Activated naive CD8-positive, alpha-beta T cell treated with anti-CD3 and anti-CD28 coated beads, Interleukin-2, amount 50 U/mL, for 24 hours (primary cell): Measurements from ENCODE around the gene AVL9.
"Not testable (repeated sequence)": the region's sequence is repeated elsewhere in the genome, so short reads cannot be mapped to it uniquely, and the experiment has no call there.

Experiments
- ATAC-seq: fragments of 150-1000 bp; cut with Tn5 transposase; one replicate; pipeline ENCODE4 v1.10.0; 2021
- DNase-seq: peaks from one replicate; pipeline ENCODE4 v3.0.0; 2021
- H3K27ac Mint-ChIP-seq: one replicate; pipeline ENCODE4 v1.8.0; 2021; ENCODE audit warnings: mild to moderate bottlenecking, mixed read lengths
- H3K27me3 Mint-ChIP-seq: one replicate; pipeline ENCODE4 v1.8.0; 2021; ENCODE audit warnings: mixed read lengths
- H3K36me3 Mint-ChIP-seq: one replicate; pipeline ENCODE4 v1.8.0; 2021; ENCODE audit warnings: low read depth, mixed read lengths
- H3K4me1 Mint-ChIP-seq: one replicate; pipeline ENCODE4 v1.8.0; 2021; ENCODE audit warnings: mixed read lengths
- H3K4me3 Mint-ChIP-seq: one replicate; pipeline ENCODE4 v1.8.0; 2021; ENCODE audit warnings: mild to moderate bottlenecking, moderate library complexity, mixed read lengths
- H3K9me3 Mint-ChIP-seq: one replicate; pipeline ENCODE4 v1.8.0; 2021; ENCODE audit warnings: mixed read lengths

The AVL9 gene

DNA sequence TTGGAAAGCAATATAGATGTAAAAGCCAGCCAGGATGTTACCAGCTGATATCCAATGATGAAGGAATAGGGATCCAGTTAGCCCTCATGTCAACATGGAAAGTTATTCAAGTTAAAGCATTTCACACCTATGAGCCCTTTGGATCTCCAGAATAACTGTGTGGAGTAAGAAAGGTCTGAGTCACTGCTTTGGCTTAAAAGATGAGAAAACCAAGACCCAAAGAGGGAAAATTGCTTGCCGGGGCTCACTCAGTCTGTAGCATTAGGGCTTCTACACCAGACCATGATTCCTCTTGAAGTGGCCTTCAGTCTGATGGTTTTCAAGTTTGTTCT, 17.7 kb upstream of the AVL9 start:
- Mint-ChIP-seq H3K4me3 (no peak overlapping the region), H3K4me1 (no peaks in the 10 kb centered on the region), H3K36me3 (no peaks in the 10 kb centered on the region), H3K9me3 (no peaks in the 10 kb centered on the region), H3K27ac (no peak overlapping the region), H3K27me3 (no peaks in the 10 kb centered on the region)
- ATAC-seq: no peak
- DNase-seq: no peak

- H3K4me3 Mint-ChIP-seq: no peak overlapping the region
- no peaks in the 10 kb centered on the region for H3K27me3 Mint-ChIP-seq
- no peaks in the 10 kb centered on the region for H3K9me3 Mint-ChIP-seq
- ATAC-seq (no peak), DNase-seq (no peak)
- no peaks in the 10 kb centered on the region for H3K36me3 Mint-ChIP-seq
- H3K27ac Mint-ChIP-seq: no peak overlapping the region
- H3K4me1 Mint-ChIP-seq: no peaks in the 10 kb centered on the region
These were observed 15.6 kb upstream of the AVL9 start for GRCh38 chr7:32479574-32480200.

DNA sequence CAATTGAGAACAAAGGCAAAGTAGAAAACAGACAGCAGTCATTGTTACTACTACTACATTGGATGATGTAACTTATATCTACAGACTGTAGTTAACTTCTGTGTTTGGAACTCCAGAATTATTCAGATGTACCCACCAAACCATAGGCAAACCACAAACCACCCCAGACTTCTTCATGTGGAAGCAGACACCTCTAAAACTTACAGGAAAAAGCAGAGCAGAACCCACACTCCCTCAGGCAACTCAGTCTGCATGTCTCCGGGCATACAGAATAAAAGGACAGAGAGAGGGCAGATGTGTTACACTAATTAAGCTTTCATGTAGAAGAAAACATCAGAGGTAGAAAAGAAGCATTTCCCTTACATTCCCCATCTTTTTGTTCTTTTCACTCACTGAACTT, 14.1 kb upstream of the AVL9 start:
- ATAC-seq: no peak
- peaks cover 7% of the 10 kb centered on the region for H3K36me3 Mint-ChIP-seq

GRCh38 chr7:32481921-32482320, 13.4 kb upstream of the AVL9 start:
- no peaks in the 10 kb centered on the region for H3K9me3 Mint-ChIP-seq
- ATAC-seq (no peak), DNase-seq (no peak)
- H3K4me1 Mint-ChIP-seq: no peaks in the 10 kb centered on the region
- H3K4me3 Mint-ChIP-seq: no peak overlapping the region
- no peak overlapping the region for H3K27ac Mint-ChIP-seq
- no peaks in the 10 kb centered on the region for H3K27me3 Mint-ChIP-seq
- H3K36me3 Mint-ChIP-seq: peaks cover 10% of the 10 kb centered on the region

More for the DNA sequence above, 14.1 kb upstream of the AVL9 start:
- H3K4me1 Mint-ChIP-seq: no peaks in the 10 kb centered on the region
- DNase-seq: no peak
- H3K27me3 Mint-ChIP-seq: no peaks in the 10 kb centered on the region
- H3K4me3 Mint-ChIP-seq: no peak overlapping the region
- no peak overlapping the region for H3K27ac Mint-ChIP-seq
- no peaks in the 10 kb centered on the region for H3K9me3 Mint-ChIP-seq

DNA sequence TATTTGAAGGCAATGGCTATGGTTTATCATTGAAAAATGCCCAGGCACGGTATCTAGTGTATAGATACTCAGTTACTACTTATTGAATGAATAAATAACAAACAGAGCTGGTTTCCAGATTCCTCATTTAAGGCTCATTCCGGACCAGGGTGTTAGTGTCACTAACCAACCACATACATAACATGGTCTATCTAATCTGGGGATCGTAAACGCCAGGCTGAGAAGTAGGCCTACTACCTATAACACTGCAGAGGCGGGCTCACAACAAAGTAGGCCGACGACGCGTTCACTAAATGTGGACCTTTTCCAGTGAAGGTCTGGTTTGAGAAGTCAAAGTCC, 5.5 kb upstream of the AVL9 start:
- peaks cover 25% of the 10 kb centered on the region for H3K36me3 Mint-ChIP-seq
- H3K27me3 Mint-ChIP-seq: no peaks in the 10 kb centered on the region
- no peaks in the 10 kb centered on the region for H3K9me3 Mint-ChIP-seq
- peak overlapping the region; percentile 88 for H3K27ac Mint-ChIP-seq
- peaks cover 29% of the 10 kb centered on the region for H3K4me1 Mint-ChIP-seq
- peak; percentile 25 for ATAC-seq
- DNase-seq: no peak
- peak overlapping the region; percentile 86 for H3K4me3 Mint-ChIP-seq

DNA sequence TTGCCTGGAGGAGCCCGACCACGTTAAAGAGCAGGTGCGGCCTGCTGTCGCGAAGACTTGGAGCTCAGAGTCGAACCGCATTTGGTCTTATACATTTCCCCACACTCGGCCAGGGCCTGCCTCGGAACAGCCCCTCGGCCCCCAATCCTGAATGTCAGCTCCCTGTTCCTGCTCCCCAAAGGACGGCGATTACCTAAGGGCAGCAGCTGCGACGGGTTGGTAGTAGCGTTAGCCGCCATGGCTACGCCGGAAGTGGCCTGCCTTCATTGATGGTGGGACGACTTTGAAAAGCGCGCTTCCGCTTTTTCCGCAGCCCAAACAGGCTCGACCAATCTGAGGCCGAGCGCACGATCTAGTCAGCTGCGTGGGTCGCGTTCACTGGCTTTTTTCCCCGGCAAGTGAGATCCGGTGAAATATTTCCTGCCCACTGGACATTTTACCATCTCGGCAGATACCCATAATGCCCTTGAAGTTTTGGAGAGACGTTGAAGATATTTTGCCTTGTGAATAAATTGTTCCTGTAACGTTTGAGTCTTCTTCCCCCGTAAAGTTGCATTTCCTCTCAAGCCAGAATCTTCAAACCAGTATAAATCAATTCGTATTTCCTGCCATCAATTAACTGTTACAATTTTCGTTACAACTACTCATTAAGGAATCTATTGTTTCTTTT, 5.0 kb upstream of the AVL9 start, which contains the start of gene LSM5:
Gene LSM5, minus strand, starts transcription at position 254 of the 670 bp plus-strand sequence. Its CDS starts 15 bp downstream, at position 239.
- peak; percentile 82 for ATAC-seq
- DNase-seq: peak; percentile 87
- Mint-ChIP-seq H3K9me3 (no peaks in the 10 kb centered on the region), H3K4me3 (peak within 1 kb of the TSS; percentile 86), H3K36me3 (peaks cover 24% of the 10 kb centered on the region), H3K4me1 (peaks cover 31% of the 10 kb centered on the region), H3K27ac (peak within 1 kb of the TSS; percentile 88), H3K27me3 (no peaks in the 10 kb centered on the region)

GRCh38 chr7:32494946-32495297, 367 bp upstream of the AVL9 start:
- H3K27me3 Mint-ChIP-seq: no peaks in the 10 kb centered on the region
- ATAC-seq (no peak), DNase-seq (no peak)
- H3K9me3 Mint-ChIP-seq: no peaks in the 10 kb centered on the region
- H3K4me1 Mint-ChIP-seq: peaks cover 50% of the 10 kb centered on the region
- H3K36me3 Mint-ChIP-seq: peaks cover 23% of the 10 kb centered on the region
- peak overlapping the region; percentile 97 for H3K4me3 Mint-ChIP-seq
- peak overlapping the region; percentile 98 for H3K27ac Mint-ChIP-seq

GRCh38 chr7:32496052-32496813, 944 bp downstream of the AVL9 start:
- Mint-ChIP-seq H3K27ac (peak overlapping the region; percentile 95), H3K4me3 (peak overlapping the region; percentile 97), H3K36me3 (peaks cover 32% of the 10 kb centered on the region), H3K4me1 (peaks cover 57% of the 10 kb centered on the region), H3K27me3 (no peaks in the 10 kb centered on the region), H3K9me3 (no peaks in the 10 kb centered on the region)
- DNase-seq (no peak), ATAC-seq (peak; percentile 1)

GRCh38 chr7:32499755-32500154, 4.5 kb downstream of the AVL9 start:
- H3K27me3 Mint-ChIP-seq, ATAC-seq, H3K9me3 Mint-ChIP-seq, DNase-seq: not testable (repeated sequence)
- Mint-ChIP-seq H3K4me1 (peaks cover 80% of the 10 kb centered on the region), H3K27ac (peak overlapping the region; percentile 99), H3K36me3 (peaks cover 37% of the 10 kb centered on the region), H3K4me3 (peak overlapping the region; percentile 61)

- peak overlapping the region; percentile 99 for H3K27ac Mint-ChIP-seq
- H3K4me1 Mint-ChIP-seq: peaks cover 79% of the 10 kb centered on the region
- H3K36me3 Mint-ChIP-seq: peaks cover 37% of the 10 kb centered on the region
- ATAC-seq, H3K27me3 Mint-ChIP-seq, H3K9me3 Mint-ChIP-seq, DNase-seq: not testable (repeated sequence)
- H3K4me3 Mint-ChIP-seq: peak overlapping the region; percentile 61
These were observed 4.9 kb downstream of the AVL9 start for GRCh38 chr7:32500216-32500615.

GRCh38 chr7:32500922-32501341, 5.6 kb downstream of the AVL9 start:
- H3K27ac Mint-ChIP-seq: peak overlapping the region; percentile 99
- H3K27me3 Mint-ChIP-seq: no peaks in the 10 kb centered on the region
- ATAC-seq (no peak), DNase-seq (no peak)
- peaks cover 83% of the 10 kb centered on the region for H3K4me1 Mint-ChIP-seq
- no peaks in the 10 kb centered on the region for H3K9me3 Mint-ChIP-seq
- peaks cover 37% of the 10 kb centered on the region for H3K36me3 Mint-ChIP-seq
- peak overlapping the region; percentile 61 for H3K4me3 Mint-ChIP-seq

DNA sequence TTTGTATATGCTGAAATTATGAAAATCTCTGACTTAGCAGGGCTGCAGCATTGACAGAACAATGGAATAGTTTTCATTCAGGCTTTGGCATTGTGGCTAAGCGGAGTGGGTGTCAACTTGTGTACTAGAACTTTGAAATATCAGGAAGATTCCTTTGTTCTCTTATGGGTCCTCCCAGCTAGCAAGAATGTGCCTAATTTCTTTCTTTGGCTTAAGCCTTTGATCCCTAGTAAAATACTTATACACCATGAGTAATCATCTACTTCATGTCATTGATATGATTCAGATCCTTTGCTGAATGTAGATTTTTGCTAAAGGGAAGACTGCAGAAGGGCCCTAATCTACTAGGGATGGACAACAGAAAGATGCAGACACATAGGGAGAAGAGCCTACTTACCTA, 6.2 kb downstream of the AVL9 start:
- Mint-ChIP-seq H3K27ac (peak overlapping the region; percentile 99), H3K4me3 (peak overlapping the region; percentile 61), H3K36me3 (peaks cover 35% of the 10 kb centered on the region), H3K9me3 (no peaks in the 10 kb centered on the region), H3K27me3 (no peaks in the 10 kb centered on the region), H3K4me1 (peaks cover 83% of the 10 kb centered on the region)
- ATAC-seq: no peak
- no peak for DNase-seq

DNA sequence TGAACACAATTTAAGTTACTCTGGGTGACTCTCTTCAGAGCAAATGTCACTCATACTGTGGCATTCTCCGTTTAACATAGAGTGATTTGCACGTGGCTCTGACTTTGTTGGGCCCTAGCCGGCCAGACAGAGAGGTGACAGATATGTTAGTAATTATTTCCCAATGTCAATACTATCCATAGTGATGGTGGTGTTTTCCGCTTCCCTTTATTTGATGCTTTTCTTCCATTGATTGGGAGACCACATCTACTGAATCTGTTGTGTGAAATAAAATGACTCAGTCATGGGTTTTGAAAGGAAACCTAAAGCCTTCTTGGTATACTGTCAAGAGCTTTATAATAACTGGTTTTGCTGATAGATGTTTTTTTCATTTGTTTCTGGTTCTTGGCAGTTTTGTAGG, 7.4 kb downstream of the AVL9 start:
- H3K9me3 Mint-ChIP-seq: no peaks in the 10 kb centered on the region
- no peaks in the 10 kb centered on the region for H3K27me3 Mint-ChIP-seq
- peak overlapping the region; percentile 73 for H3K4me3 Mint-ChIP-seq
- ATAC-seq: peak; percentile 86
- peaks cover 82% of the 10 kb centered on the region for H3K4me1 Mint-ChIP-seq
- H3K36me3 Mint-ChIP-seq: peaks cover 40% of the 10 kb centered on the region
- DNase-seq: peak; percentile 33
- peak overlapping the region; percentile 99 for H3K27ac Mint-ChIP-seq

DNA sequence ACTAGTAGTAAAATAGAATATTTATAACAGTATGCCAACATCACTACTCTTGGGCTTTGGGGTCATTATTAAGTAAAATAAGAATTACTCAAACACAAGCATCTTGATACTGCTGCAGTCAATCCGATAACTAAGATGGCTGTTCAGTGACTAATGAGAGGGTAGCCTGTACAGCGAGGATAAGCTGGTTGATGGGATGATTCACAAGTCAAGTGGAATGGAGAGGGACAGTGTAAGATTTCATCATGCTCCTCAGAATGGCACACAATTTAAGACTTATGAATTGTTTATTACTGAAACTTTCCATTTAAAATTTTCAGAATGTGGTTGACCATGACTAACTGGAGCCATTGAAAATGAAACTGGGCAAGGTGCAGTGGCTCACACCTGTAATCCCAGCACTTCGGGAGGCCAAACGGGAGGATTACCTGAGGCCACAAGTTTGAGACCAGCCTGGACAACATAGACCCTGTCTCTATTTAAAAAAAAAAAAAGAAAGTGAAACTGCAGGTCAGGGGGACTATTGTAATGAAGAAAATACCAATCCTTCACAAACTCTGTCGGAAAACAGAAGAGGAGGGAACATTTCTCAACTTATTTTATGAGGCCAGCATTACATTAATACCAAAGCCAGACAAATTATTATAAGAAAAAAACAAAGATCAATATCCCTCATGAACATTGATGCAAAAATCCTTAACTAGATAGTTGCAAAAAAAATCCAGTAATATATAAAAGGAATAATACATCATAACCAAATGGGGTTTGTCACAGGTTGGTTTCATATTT, 11.2 kb downstream of the AVL9 start:
- Mint-ChIP-seq H3K4me1 (peaks cover 82% of the 10 kb centered on the region), H3K4me3 (peak overlapping the region; percentile 58), H3K27ac (peak overlapping the region; percentile 95), H3K27me3 (no peaks in the 10 kb centered on the region), H3K9me3 (no peaks in the 10 kb centered on the region), H3K36me3 (peaks cover 41% of the 10 kb centered on the region)
- DNase-seq (peak; percentile 32), ATAC-seq (peak; percentile 91)
